ENCODE data around the gene ABHD16A. TPM values are rescaled to one million over a fixed set of nuclear protein-coding genes. Genes with fewer than 3 reads are reported as not detected.

Gene ABHD16A
- total RNA-seq = 50.1 TPM

GRCh38 chr6:31702819-31703716, at the start of gene ABHD16A:
ABHD16A (minus strand) TSS chr6:31703324; CDS start chr6:31703281, 43 bp downstream.
- Histone ChIP-seq H3K4me3 (ENCODE audit: low read length in 3 of 3) (peak within 1 kb of the TSS; percentile 96 to 99 (median 99)), H3K27me3 (ENCODE audit: control insufficient read depth in 3 of 3, insufficient read depth in 3 of 3, low read length in 3 of 3) (no peaks in the 10 kb centered on the region), H3K36me3 (ENCODE audit: control insufficient read depth in 3 of 3, insufficient read depth in 3 of 3, low read length in 3 of 3) (peaks cover 15 to 18% (median 18%) of the 10 kb centered on the region in 3 donors), H3K9me3 (ENCODE audit: control insufficient read depth in 3 of 3, low read length in 3 of 3) (no peaks in the 10 kb centered on the region), H3K9ac (ENCODE audit: low read depth in 1 of 3, low read length in 3 of 3) (peak within 1 kb of the TSS; percentile 97 to 99 (median 99)), H3K27ac (ENCODE audit: low read depth, low read length) (peak within 1 kb of the TSS; percentile 99), H3K4me1 (ENCODE audit: control insufficient read depth in 3 of 3, insufficient read depth in 3 of 3, low read length in 3 of 3) (peaks cover 16 to 27% (median 17%) of the 10 kb centered on the region in 3 donors)

DNA sequence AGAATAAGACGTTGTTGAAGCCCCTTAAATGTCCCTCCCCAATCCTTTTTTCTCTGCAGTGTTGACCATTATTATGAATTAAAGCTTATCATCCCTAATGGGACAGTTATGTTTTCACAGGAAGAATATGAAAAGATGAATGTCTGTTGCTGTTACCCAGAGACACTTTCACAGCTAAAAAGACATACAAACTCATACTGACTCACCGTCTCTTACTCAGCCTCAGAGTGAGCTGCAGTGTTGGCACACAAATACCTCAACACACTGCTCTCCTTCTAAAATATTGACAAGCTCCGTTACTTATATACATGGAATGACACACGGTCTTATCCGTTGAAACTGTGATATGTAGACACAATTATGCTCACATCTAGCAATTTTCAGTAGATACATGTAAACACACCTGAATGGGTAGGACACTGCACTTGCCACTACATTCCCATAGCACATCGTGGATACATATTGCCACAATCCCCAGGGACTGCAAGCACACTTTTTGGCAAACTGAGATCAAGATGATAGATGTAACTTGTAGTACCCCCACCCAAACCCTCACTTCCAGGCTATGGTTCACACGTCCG, 49.7 kb upstream of the ABHD16A start:
- Histone ChIP-seq H3K4me3 (ENCODE audit: low read length in 3 of 3) (no peak overlapping the region), H3K36me3 (ENCODE audit: control insufficient read depth in 3 of 3, insufficient read depth in 3 of 3, low read length in 3 of 3) (no peaks in the 10 kb centered on the region), H3K9ac (ENCODE audit: low read depth in 1 of 3, low read length in 3 of 3) (no peak overlapping the region)

GRCh38 chr6:31750411-31751022, 47.4 kb upstream of the ABHD16A start:
- Histone ChIP-seq H3K9me3 (ENCODE audit: control insufficient read depth in 3 of 3, low read length in 3 of 3) (no peaks in the 10 kb centered on the region), H3K4me1 (ENCODE audit: control insufficient read depth in 3 of 3, insufficient read depth in 3 of 3, low read length in 3 of 3) (no peaks in the 10 kb centered on the region), H3K27ac (ENCODE audit: low read depth, low read length) (no peak overlapping the region), H3K36me3 (ENCODE audit: control insufficient read depth in 3 of 3, insufficient read depth in 3 of 3, low read length in 3 of 3) (peaks cover 0 to 2% (median 0%) of the 10 kb centered on the region in 3 donors), H3K9ac (ENCODE audit: low read depth in 1 of 3, low read length in 3 of 3) (no peak overlapping the region), H3K27me3 (ENCODE audit: control insufficient read depth in 3 of 3, insufficient read depth in 3 of 3, low read length in 3 of 3) (no peaks in the 10 kb centered on the region), H3K4me3 (ENCODE audit: low read length in 3 of 3) (no peak overlapping the region)

More for the DNA sequence above, 49.7 kb upstream of the ABHD16A start:
- Histone ChIP-seq H3K27ac (ENCODE audit: low read depth, low read length) (no peak overlapping the region), H3K9me3 (ENCODE audit: control insufficient read depth in 3 of 3, low read length in 3 of 3) (no peaks in the 10 kb centered on the region), H3K27me3 (ENCODE audit: control insufficient read depth in 3 of 3, insufficient read depth in 3 of 3, low read length in 3 of 3) (no peaks in the 10 kb centered on the region), H3K4me1 (ENCODE audit: control insufficient read depth in 3 of 3, insufficient read depth in 3 of 3, low read length in 3 of 3) (no peaks in the 10 kb centered on the region)

- Histone ChIP-seq H3K27ac (ENCODE audit: low read depth, low read length) (no peak overlapping the region), H3K9me3 (ENCODE audit: control insufficient read depth in 3 of 3, low read length in 3 of 3) (no peaks in the 10 kb centered on the region), H3K4me1 (ENCODE audit: control insufficient read depth in 3 of 3, insufficient read depth in 3 of 3, low read length in 3 of 3) (no peaks in the 10 kb centered on the region), H3K9ac (ENCODE audit: low read depth in 1 of 3, low read length in 3 of 3) (no peak overlapping the region), H3K27me3 (ENCODE audit: control insufficient read depth in 3 of 3, insufficient read depth in 3 of 3, low read length in 3 of 3) (no peaks in the 10 kb centered on the region), H3K4me3 (ENCODE audit: low read length in 3 of 3) (no peak overlapping the region), H3K36me3 (ENCODE audit: control insufficient read depth in 3 of 3, insufficient read depth in 3 of 3, low read length in 3 of 3) (peaks cover 0 to 2% (median 0%) of the 10 kb centered on the region in 3 donors)
Observed at GRCh38 chr6:31749301-31750036, 46.3 kb upstream of the ABHD16A start.

DNA sequence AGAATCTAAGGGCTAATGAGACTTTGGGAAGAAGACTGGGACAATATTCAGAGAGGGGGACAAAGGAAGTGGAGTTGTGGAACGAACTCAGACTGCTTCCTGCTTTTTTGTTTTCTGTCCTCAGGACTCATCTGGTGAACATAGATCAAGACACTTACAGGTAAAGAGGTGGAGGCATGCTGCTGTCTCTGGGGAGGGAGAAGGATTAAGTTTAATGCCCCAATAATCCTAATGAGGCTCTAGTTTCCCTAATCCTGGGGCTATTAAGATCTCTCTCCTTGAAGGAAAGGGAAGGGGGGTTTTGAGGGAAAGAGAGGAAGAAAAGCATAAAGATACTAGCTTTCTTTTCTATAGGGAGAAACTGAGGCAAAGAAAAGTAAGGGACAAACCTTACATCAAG, 41.3 kb upstream of the ABHD16A start:
- Histone ChIP-seq H3K9me3 (ENCODE audit: control insufficient read depth in 3 of 3, low read length in 3 of 3) (no peaks in the 10 kb centered on the region), H3K36me3 (ENCODE audit: control insufficient read depth in 3 of 3, insufficient read depth in 3 of 3, low read length in 3 of 3) (peaks cover 0 to 3% (median 2%) of the 10 kb centered on the region in 3 donors), H3K27me3 (ENCODE audit: control insufficient read depth in 3 of 3, insufficient read depth in 3 of 3, low read length in 3 of 3) (no peaks in the 10 kb centered on the region), H3K4me1 (ENCODE audit: control insufficient read depth in 3 of 3, insufficient read depth in 3 of 3, low read length in 3 of 3) (peaks cover 6 to 8% (median 7%) of the 10 kb centered on the region in 3 donors), H3K27ac (ENCODE audit: low read depth, low read length) (no peak overlapping the region), H3K4me3 (ENCODE audit: low read length in 3 of 3) (no peak overlapping the region), H3K9ac (ENCODE audit: low read depth in 1 of 3, low read length in 3 of 3) (no peak overlapping the region)

- no peaks in the 10 kb centered on the region for H3K9me3 ChIP-seq (ENCODE audit: control insufficient read depth in 3 of 3, low read length in 3 of 3)
- H3K36me3 ChIP-seq (ENCODE audit: control insufficient read depth in 3 of 3, insufficient read depth in 3 of 3, low read length in 3 of 3) = peaks cover 0 to 3% (median 2%) of the 10 kb centered on the region in 3 donors
- no peaks in the 10 kb centered on the region for H3K27me3 ChIP-seq (ENCODE audit: control insufficient read depth in 3 of 3, insufficient read depth in 3 of 3, low read length in 3 of 3)
- H3K9ac ChIP-seq (ENCODE audit: low read depth in 1 of 3, low read length in 3 of 3) = no peak overlapping the region
- H3K4me3 ChIP-seq (ENCODE audit: low read length in 3 of 3) = no peak overlapping the region
- H3K4me1 ChIP-seq (ENCODE audit: control insufficient read depth in 3 of 3, insufficient read depth in 3 of 3, low read length in 3 of 3) = peaks cover 19 to 22% (median 20%) of the 10 kb centered on the region in 3 donors
- no peak overlapping the region for H3K27ac ChIP-seq (ENCODE audit: low read depth, low read length)
Observed at GRCh38 chr6:31742894-31743293, 39.8 kb upstream of the ABHD16A start.

- no peaks in the 10 kb centered on the region for H3K9me3 ChIP-seq (ENCODE audit: control insufficient read depth in 3 of 3, low read length in 3 of 3)
Observed at GRCh38 chr6:31741815-31742214, 38.7 kb upstream of the ABHD16A start.

DNA sequence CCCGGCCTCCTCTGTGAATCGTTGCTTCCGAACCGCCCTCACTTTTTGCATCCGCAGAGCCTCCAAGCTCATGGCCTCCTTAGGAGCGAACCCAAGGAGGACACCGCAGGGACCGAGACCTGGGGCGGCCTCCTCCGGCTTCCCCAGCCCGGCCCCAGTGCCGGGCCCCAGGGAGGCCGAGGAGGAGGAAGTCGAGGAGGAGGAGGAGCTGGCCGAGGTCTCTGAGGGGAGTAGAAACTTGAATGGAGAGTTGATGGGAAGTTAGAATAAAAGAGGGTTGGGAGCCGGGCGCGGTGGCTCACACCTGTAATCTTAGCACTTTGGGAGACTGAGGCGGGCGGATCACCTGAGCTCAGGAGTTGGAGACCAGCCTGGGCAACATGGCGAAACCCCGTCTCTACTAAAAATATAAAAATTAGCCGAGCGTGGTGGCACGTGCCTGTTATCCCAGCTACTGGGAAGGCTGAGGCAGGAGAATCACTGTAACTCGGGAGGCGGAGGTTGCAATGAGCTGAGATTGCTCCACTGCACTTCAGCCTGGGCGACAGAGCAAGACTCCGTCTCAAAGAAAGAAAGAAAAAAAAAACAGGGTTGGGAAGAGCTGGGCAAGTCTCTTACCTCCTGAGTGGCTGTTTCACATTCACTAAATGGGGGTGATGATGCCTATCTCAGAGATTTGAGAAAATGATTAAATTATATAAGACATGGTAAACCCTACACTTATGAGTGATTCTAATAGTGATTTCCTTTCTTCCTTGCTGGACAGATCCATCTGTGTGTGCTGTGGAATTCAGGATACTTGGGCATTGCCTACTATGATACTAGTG, 37.5 kb upstream of the ABHD16A start:
- H3K9ac ChIP-seq (ENCODE audit: low read depth in 1 of 3, low read length in 3 of 3) = peak overlapping the region; percentile 72 to 82 (median 74)
- no peaks in the 10 kb centered on the region for H3K9me3 ChIP-seq (ENCODE audit: control insufficient read depth in 3 of 3, low read length in 3 of 3)
- peak overlapping the region; percentile 88 to 94 (median 93) for H3K4me3 ChIP-seq (ENCODE audit: low read length in 3 of 3)
- peaks cover 0 to 7% (median 0%) of the 10 kb centered on the region in 3 donors for H3K27me3 ChIP-seq (ENCODE audit: control insufficient read depth in 3 of 3, insufficient read depth in 3 of 3, low read length in 3 of 3)
- peak overlapping the region; percentile 47 for H3K27ac ChIP-seq (ENCODE audit: low read depth, low read length)
- peaks cover 20 to 33% (median 27%) of the 10 kb centered on the region in 3 donors for H3K4me1 ChIP-seq (ENCODE audit: control insufficient read depth in 3 of 3, insufficient read depth in 3 of 3, low read length in 3 of 3)
- peaks cover 0 to 3% (median 0%) of the 10 kb centered on the region in 3 donors for H3K36me3 ChIP-seq (ENCODE audit: control insufficient read depth in 3 of 3, insufficient read depth in 3 of 3, low read length in 3 of 3)

More at GRCh38 chr6:31741815-31742214, 38.7 kb upstream of the ABHD16A start:
- Histone ChIP-seq H3K4me3 (ENCODE audit: low read length in 3 of 3) (no peak overlapping the region), H3K4me1 (ENCODE audit: control insufficient read depth in 3 of 3, insufficient read depth in 3 of 3, low read length in 3 of 3) (peaks cover 20 to 25% (median 23%) of the 10 kb centered on the region in 3 donors), H3K9ac (ENCODE audit: low read depth in 1 of 3, low read length in 3 of 3) (no peak overlapping the region), H3K27ac (ENCODE audit: low read depth, low read length) (no peak overlapping the region), H3K36me3 (ENCODE audit: control insufficient read depth in 3 of 3, insufficient read depth in 3 of 3, low read length in 3 of 3) (peaks cover 0 to 3% (median 0%) of the 10 kb centered on the region in 3 donors), H3K27me3 (ENCODE audit: control insufficient read depth in 3 of 3, insufficient read depth in 3 of 3, low read length in 3 of 3) (no peaks in the 10 kb centered on the region)
